ENCODE measurements around the gene ZNF414.

ZNF414 gene

DNA sequence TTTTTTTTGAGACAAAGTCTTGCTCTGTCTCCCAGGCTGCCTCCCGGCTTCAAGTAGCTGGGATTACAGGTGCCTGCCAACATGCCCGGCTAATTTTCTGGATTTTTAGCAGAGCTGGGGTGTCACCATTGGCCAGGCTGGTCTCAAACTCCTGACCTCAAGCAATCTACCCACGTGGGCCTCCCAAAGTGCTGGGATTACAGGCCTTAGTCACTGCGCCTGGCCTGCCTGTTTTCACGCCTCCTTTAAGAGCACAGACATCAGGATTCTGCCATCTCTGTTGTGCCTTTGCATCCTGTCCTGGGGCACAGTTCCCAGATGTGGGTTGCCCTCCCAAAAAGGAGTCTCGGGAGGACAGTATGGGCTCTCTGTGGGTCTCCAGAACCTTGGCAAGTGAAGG lies 9.0 kb downstream of the ZNF414 start:
- H3K27me3 ChIP-seq (ENCODE audit: control insufficient read depth in 1 of 2, insufficient read depth in 2 of 2, low read length in 2 of 2) = no peaks in the 10 kb centered on the region
- no peaks in the 10 kb centered on the region for H3K9me3 ChIP-seq (ENCODE audit: control insufficient read depth in 2 of 2, low read length in 2 of 2)
- no peak overlapping the region for H3K4me3 ChIP-seq (ENCODE audit: low read length in 2 of 2)
- no peaks in the 10 kb centered on the region for H3K36me3 ChIP-seq (ENCODE audit: control insufficient read depth in 2 of 2, insufficient read depth in 2 of 2, low read length in 2 of 2)
- no peak overlapping the region for H3K27ac ChIP-seq (ENCODE audit: low read length)
- no peak overlapping the region for H3K9ac ChIP-seq (ENCODE audit: low read length in 2 of 2)
- peaks cover 14% of the 10 kb centered on the region for H3K4me1 ChIP-seq (ENCODE audit: control insufficient read depth, insufficient read depth, low read length)

DNA sequence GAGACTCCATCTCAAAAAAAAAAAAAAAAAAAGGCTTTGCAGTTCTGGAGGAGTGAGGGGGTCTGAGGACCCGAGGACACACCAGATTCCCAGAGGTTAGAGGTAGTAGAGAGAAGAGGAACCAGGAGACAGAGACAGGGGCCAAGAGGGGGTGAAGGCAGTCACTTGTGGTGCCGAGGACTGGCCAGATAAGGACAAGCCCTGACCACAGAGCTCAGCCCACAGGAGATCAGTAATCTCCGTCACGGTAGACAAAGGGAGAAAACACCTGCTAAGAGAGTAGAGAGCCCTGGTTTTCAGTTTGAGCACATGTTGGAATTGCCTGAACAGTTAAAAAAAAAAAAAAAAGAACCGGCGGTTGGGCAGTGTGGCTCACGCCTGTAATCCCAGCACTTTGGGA lies 9.8 kb downstream of the ZNF414 start:
- Histone ChIP-seq H3K27me3 (ENCODE audit: control insufficient read depth in 1 of 2, insufficient read depth in 2 of 2, low read length in 2 of 2) (no peaks in the 10 kb centered on the region), H3K9ac (ENCODE audit: low read length in 2 of 2) (no peak overlapping the region), H3K4me1 (ENCODE audit: control insufficient read depth, insufficient read depth, low read length) (peaks cover 14% of the 10 kb centered on the region), H3K4me3 (ENCODE audit: low read length in 2 of 2) (no peak overlapping the region), H3K27ac (ENCODE audit: low read length) (no peak overlapping the region), H3K36me3 (ENCODE audit: control insufficient read depth in 2 of 2, insufficient read depth in 2 of 2, low read length in 2 of 2) (no peaks in the 10 kb centered on the region), H3K9me3 (ENCODE audit: control insufficient read depth in 2 of 2, low read length in 2 of 2) (no peaks in the 10 kb centered on the region)

- Histone ChIP-seq H3K9me3 (ENCODE audit: control insufficient read depth in 2 of 2, low read length in 2 of 2) (no peaks in the 10 kb centered on the region), H3K9ac (ENCODE audit: low read length in 2 of 2) (no peak overlapping the region), H3K4me3 (ENCODE audit: low read length in 2 of 2) (no peak overlapping the region), H3K27ac (ENCODE audit: low read length) (no peak overlapping the region), H3K27me3 (ENCODE audit: control insufficient read depth in 1 of 2, insufficient read depth in 2 of 2, low read length in 2 of 2) (no peaks in the 10 kb centered on the region), H3K4me1 (ENCODE audit: control insufficient read depth, insufficient read depth, low read length) (peaks cover 14% of the 10 kb centered on the region), H3K36me3 (ENCODE audit: control insufficient read depth in 2 of 2, insufficient read depth in 2 of 2, low read length in 2 of 2) (no peaks in the 10 kb centered on the region)
Observed at GRCh38 chr19:8503510-8503909, 10.5 kb downstream of the ZNF414 start.

- H3K4me3 ChIP-seq (ENCODE audit: low read length in 2 of 2) = no peak overlapping the region
- H3K9me3 ChIP-seq (ENCODE audit: control insufficient read depth in 2 of 2, low read length in 2 of 2) = no peaks in the 10 kb centered on the region
- H3K36me3 ChIP-seq (ENCODE audit: control insufficient read depth in 2 of 2, insufficient read depth in 2 of 2, low read length in 2 of 2) = no peaks in the 10 kb centered on the region
- H3K9ac ChIP-seq (ENCODE audit: low read length in 2 of 2) = no peak overlapping the region
- no peak overlapping the region for H3K27ac ChIP-seq (ENCODE audit: low read length)
- peaks cover 14% of the 10 kb centered on the region for H3K4me1 ChIP-seq (ENCODE audit: control insufficient read depth, insufficient read depth, low read length)
- H3K27me3 ChIP-seq (ENCODE audit: control insufficient read depth in 1 of 2, insufficient read depth in 2 of 2, low read length in 2 of 2) = no peaks in the 10 kb centered on the region
Observed at GRCh38 chr19:8501981-8502380, 12.0 kb downstream of the ZNF414 start.

DNA sequence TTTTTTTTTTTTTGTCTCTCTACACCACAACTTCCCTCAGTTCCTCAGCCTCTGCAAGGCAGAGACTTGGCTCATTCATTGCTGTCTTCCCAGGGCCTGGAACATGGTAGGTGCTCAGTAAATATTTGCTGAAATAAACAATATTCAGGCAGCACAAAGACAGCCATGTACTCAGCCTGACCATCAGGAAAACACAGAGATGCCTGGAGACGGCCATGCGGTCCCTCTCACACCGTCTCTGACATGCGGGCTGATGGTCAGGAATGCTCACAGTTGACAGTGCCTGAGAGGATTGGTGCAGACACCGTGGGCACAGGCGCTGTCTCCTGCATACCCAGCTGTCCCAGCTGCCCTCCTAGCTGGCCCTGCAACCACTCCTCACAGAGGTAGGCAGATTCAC lies 12.5 kb downstream of the ZNF414 start:
- Histone ChIP-seq H3K36me3 (ENCODE audit: control insufficient read depth in 2 of 2, insufficient read depth in 2 of 2, low read length in 2 of 2) (no peaks in the 10 kb centered on the region), H3K4me1 (ENCODE audit: control insufficient read depth, insufficient read depth, low read length) (peaks cover 12% of the 10 kb centered on the region), H3K27me3 (ENCODE audit: control insufficient read depth in 1 of 2, insufficient read depth in 2 of 2, low read length in 2 of 2) (no peaks in the 10 kb centered on the region), H3K27ac (ENCODE audit: low read length) (no peak overlapping the region), H3K4me3 (ENCODE audit: low read length in 2 of 2) (no peak overlapping the region), H3K9me3 (ENCODE audit: control insufficient read depth in 2 of 2, low read length in 2 of 2) (no peaks in the 10 kb centered on the region), H3K9ac (ENCODE audit: low read length in 2 of 2) (no peak overlapping the region)

- H3K36me3 ChIP-seq (ENCODE audit: control insufficient read depth in 2 of 2, insufficient read depth in 2 of 2, low read length in 2 of 2) = no peaks in the 10 kb centered on the region
- no peak overlapping the region for H3K9ac ChIP-seq (ENCODE audit: low read length in 2 of 2)
- H3K27me3 ChIP-seq (ENCODE audit: control insufficient read depth in 1 of 2, insufficient read depth in 2 of 2, low read length in 2 of 2) = no peaks in the 10 kb centered on the region
- no peaks in the 10 kb centered on the region for H3K9me3 ChIP-seq (ENCODE audit: control insufficient read depth in 2 of 2, low read length in 2 of 2)
- H3K4me3 ChIP-seq (ENCODE audit: low read length in 2 of 2) = no peak overlapping the region
- H3K27ac ChIP-seq (ENCODE audit: low read length) = no peak overlapping the region
- no peaks in the 10 kb centered on the region for H3K4me1 ChIP-seq (ENCODE audit: control insufficient read depth, insufficient read depth, low read length)
Observed at GRCh38 chr19:8500158-8500557, 13.8 kb downstream of the ZNF414 start.

GRCh38 chr19:8499048-8499833 lies 14.7 kb downstream of the ZNF414 start:
- Histone ChIP-seq H3K9me3 (ENCODE audit: control insufficient read depth in 2 of 2, low read length in 2 of 2) (no peaks in the 10 kb centered on the region), H3K4me3 (ENCODE audit: low read length in 2 of 2) (no peak overlapping the region), H3K27me3 (ENCODE audit: control insufficient read depth in 1 of 2, insufficient read depth in 2 of 2, low read length in 2 of 2) (no peaks in the 10 kb centered on the region), H3K9ac (ENCODE audit: low read length in 2 of 2) (no peak overlapping the region), H3K36me3 (ENCODE audit: control insufficient read depth in 2 of 2, insufficient read depth in 2 of 2, low read length in 2 of 2) (no peaks in the 10 kb centered on the region), H3K4me1 (ENCODE audit: control insufficient read depth, insufficient read depth, low read length) (no peaks in the 10 kb centered on the region), H3K27ac (ENCODE audit: low read length) (no peak overlapping the region)

DNA sequence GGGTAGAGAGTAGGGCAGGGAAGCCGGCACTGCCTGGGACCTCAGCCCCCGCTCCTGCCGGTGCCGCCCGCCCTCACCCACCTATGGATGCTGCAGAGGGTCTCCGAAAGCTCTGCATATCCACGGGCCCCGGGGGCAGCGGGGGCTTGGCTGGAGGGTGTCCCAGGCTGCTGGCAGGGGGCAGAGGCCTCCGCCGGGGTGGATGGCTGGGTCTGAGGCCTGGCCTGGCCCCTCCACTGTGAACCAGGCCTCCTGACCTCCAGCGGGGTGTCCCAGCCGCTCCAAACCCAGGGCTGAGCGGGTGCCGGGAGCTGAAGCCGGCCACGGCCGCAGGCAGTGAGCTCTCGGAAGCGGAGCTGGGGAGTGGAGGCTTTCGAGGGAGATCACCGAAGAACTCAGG lies 15.7 kb downstream of the ZNF414 start:
- Histone ChIP-seq H3K27me3 (ENCODE audit: control insufficient read depth in 1 of 2, insufficient read depth in 2 of 2, low read length in 2 of 2) (no peaks in the 10 kb centered on the region), H3K4me3 (ENCODE audit: low read length in 2 of 2) (no peak overlapping the region), H3K9ac (ENCODE audit: low read length in 2 of 2) (no peak overlapping the region), H3K9me3 (ENCODE audit: control insufficient read depth in 2 of 2, low read length in 2 of 2) (no peaks in the 10 kb centered on the region), H3K4me1 (ENCODE audit: control insufficient read depth, insufficient read depth, low read length) (no peaks in the 10 kb centered on the region), H3K27ac (ENCODE audit: low read length) (no peak overlapping the region), H3K36me3 (ENCODE audit: control insufficient read depth in 2 of 2, insufficient read depth in 2 of 2, low read length in 2 of 2) (no peaks in the 10 kb centered on the region)

GRCh38 chr19:8494158-8494557 lies 19.8 kb downstream of the ZNF414 start:
- Histone ChIP-seq H3K27ac (ENCODE audit: low read length) (no peak overlapping the region), H3K36me3 (ENCODE audit: control insufficient read depth in 2 of 2, insufficient read depth in 2 of 2, low read length in 2 of 2) (peaks cover under 1 to 3% of the 10 kb centered on the region in 2 donors), H3K4me3 (ENCODE audit: low read length in 2 of 2) (no peak overlapping the region), H3K27me3 (ENCODE audit: control insufficient read depth in 1 of 2, insufficient read depth in 2 of 2, low read length in 2 of 2) (no peaks in the 10 kb centered on the region), H3K4me1 (ENCODE audit: control insufficient read depth, insufficient read depth, low read length) (no peaks in the 10 kb centered on the region), H3K9me3 (ENCODE audit: control insufficient read depth in 2 of 2, low read length in 2 of 2) (no peaks in the 10 kb centered on the region), H3K9ac (ENCODE audit: low read length in 2 of 2) (no peak overlapping the region)

- no peak overlapping the region for H3K27ac ChIP-seq (ENCODE audit: low read length)
Observed at GRCh38 chr19:8491574-8491973, 22.4 kb downstream of the ZNF414 start.

GRCh38 chr19:8490873-8491272 lies 23.1 kb downstream of the ZNF414 start:
- H3K27ac ChIP-seq (ENCODE audit: low read length) = no peak overlapping the region
- H3K9me3 ChIP-seq (ENCODE audit: control insufficient read depth in 2 of 2, low read length in 2 of 2) = no peaks in the 10 kb centered on the region
- no peak overlapping the region for H3K4me3 ChIP-seq (ENCODE audit: low read length in 2 of 2)
- H3K9ac ChIP-seq (ENCODE audit: low read length in 2 of 2) = no peak overlapping the region
- H3K4me1 ChIP-seq (ENCODE audit: control insufficient read depth, insufficient read depth, low read length) = peaks cover 5% of the 10 kb centered on the region
- no peaks in the 10 kb centered on the region for H3K27me3 ChIP-seq (ENCODE audit: control insufficient read depth in 1 of 2, insufficient read depth in 2 of 2, low read length in 2 of 2)
- H3K36me3 ChIP-seq (ENCODE audit: control insufficient read depth in 2 of 2, insufficient read depth in 2 of 2, low read length in 2 of 2) = peaks cover 28 to 30% of the 10 kb centered on the region in 2 donors

More at GRCh38 chr19:8491574-8491973, 22.4 kb downstream of the ZNF414 start:
- peaks cover 22 to 23% of the 10 kb centered on the region in 2 donors for H3K36me3 ChIP-seq (ENCODE audit: control insufficient read depth in 2 of 2, insufficient read depth in 2 of 2, low read length in 2 of 2)
- H3K4me1 ChIP-seq (ENCODE audit: control insufficient read depth, insufficient read depth, low read length) = peaks cover 5% of the 10 kb centered on the region
- no peaks in the 10 kb centered on the region for H3K9me3 ChIP-seq (ENCODE audit: control insufficient read depth in 2 of 2, low read length in 2 of 2)
- no peak overlapping the region for H3K9ac ChIP-seq (ENCODE audit: low read length in 2 of 2)
- H3K4me3 ChIP-seq (ENCODE audit: low read length in 2 of 2) = no peak overlapping the region
- no peaks in the 10 kb centered on the region for H3K27me3 ChIP-seq (ENCODE audit: control insufficient read depth in 1 of 2, insufficient read depth in 2 of 2, low read length in 2 of 2)
